H9 (cell line): ENCODE measurements around the gene DNAJC24. TPM values are rescaled to one million over a fixed set of nuclear protein-coding genes. Genes with fewer than 3 reads are reported as not detected.

Source experiments
- DNase-seq: peaks from one replicate; pipeline ENCODE4 v3.0.0-alpha.2; 2017
- H2AFZ ChIP-seq: one replicate; pipeline ENCODE4 v1.6.1; 2013; ENCODE audit warnings: mild to moderate bottlenecking, low read length, control low read depth, moderate library complexity
- H2AK5ac ChIP-seq: 2 replicates; pipeline ENCODE4 v1.6.1; 2013; ENCODE audit warnings: low read length, control low read depth, mixed read lengths; ENCODE audit not compliant: insufficient read length
- H2BK120ac ChIP-seq: one replicate; pipeline ENCODE4 v1.6.1; 2013; ENCODE audit warnings: low read depth, mild to moderate bottlenecking, low read length, control low read depth, inconsistent platforms; ENCODE audit not compliant: poor library complexity, severe bottlenecking
- H2BK12ac ChIP-seq: 2 replicates; pipeline ENCODE4 v1.6.1; 2013; ENCODE audit warnings: low read length, control low read depth, mixed read lengths, low read depth; ENCODE audit not compliant: insufficient read length
- H2BK15ac ChIP-seq: 2 replicates; pipeline ENCODE4 v1.6.1; 2013; ENCODE audit warnings: low read depth, low read length, control low read depth
- H2BK20ac ChIP-seq: one replicate; pipeline ENCODE4 v1.6.1; 2013; ENCODE audit warnings: low read depth, mild to moderate bottlenecking, low read length, control low read depth, inconsistent platforms; ENCODE audit not compliant: poor library complexity, severe bottlenecking
- H2BK5ac ChIP-seq: 2 replicates; pipeline ENCODE4 v1.6.1; 2013; ENCODE audit warnings: low read length, control low read depth, mixed read lengths; ENCODE audit not compliant: insufficient read length
- H3K14ac ChIP-seq: 2 replicates; pipeline ENCODE4 v1.6.1; 2013; ENCODE audit warnings: low read length, control low read depth; ENCODE audit not compliant: insufficient read depth
- H3K18ac ChIP-seq: 2 replicates; pipeline ENCODE4 v1.6.1; 2013; ENCODE audit warnings: low read depth, mild to moderate bottlenecking, mixed read lengths, low read length, control low read depth; ENCODE audit not compliant: insufficient read length
- H3K23ac ChIP-seq: 2 replicates; pipeline ENCODE4 v1.6.1; 2013; ENCODE audit warnings: low read length, control low read depth, mixed read lengths, low read depth; ENCODE audit not compliant: insufficient read length
- H3K23me2 ChIP-seq: 2 replicates; pipeline ENCODE4 v1.6.1; 2013; ENCODE audit warnings: low read depth, mild to moderate bottlenecking, mixed read lengths, low read length, control low read depth; ENCODE audit not compliant: insufficient read length, poor library complexity, severe bottlenecking
- H3K27ac ChIP-seq: 2 replicates; pipeline ENCODE4 v1.5.1; 2013; ENCODE audit warnings: low read length, control low read depth, mixed read lengths, low read depth; ENCODE audit not compliant: insufficient read length
- H3K27me3 ChIP-seq: 2 replicates; pipeline ENCODE4 v1.6.1; 2013; ENCODE audit warnings: low read length, control low read depth, inconsistent platforms; ENCODE audit not compliant: insufficient read depth
- H3K4ac ChIP-seq: 2 replicates; pipeline ENCODE4 v1.6.1; 2013; ENCODE audit warnings: low read depth, mild to moderate bottlenecking, control low read depth, inconsistent platforms, low read length, moderate library complexity
- H3K4me1 ChIP-seq: 2 replicates; pipeline ENCODE4 v1.6.1; 2013; ENCODE audit warnings: low read length, control low read depth, inconsistent platforms; ENCODE audit not compliant: insufficient read depth
- H3K4me2 ChIP-seq: 2 replicates; pipeline ENCODE4 v1.6.1; 2013; ENCODE audit warnings: low read length, control low read depth, mixed read lengths; ENCODE audit not compliant: insufficient read length, insufficient read depth
- H3K56ac ChIP-seq: 2 replicates; pipeline ENCODE4 v1.6.1; 2013; ENCODE audit warnings: low read depth, mild to moderate bottlenecking, mixed read lengths, low read length, control low read depth; ENCODE audit not compliant: insufficient read length
- H3K79me1 ChIP-seq: 2 replicates; pipeline ENCODE4 v1.6.1; 2013; ENCODE audit warnings: low read depth, mild to moderate bottlenecking, moderate library complexity, low read length, control low read depth, inconsistent platforms; ENCODE audit not compliant: insufficient read depth, poor library complexity, severe bottlenecking
- H3K79me2 ChIP-seq: 2 replicates; pipeline ENCODE4 v1.6.1; 2013; ENCODE audit warnings: low read length, control low read depth, inconsistent platforms; ENCODE audit not compliant: insufficient read depth
- H3K9ac ChIP-seq: 2 replicates; pipeline ENCODE4 v1.6.1; 2013; ENCODE audit warnings: low read length, control low read depth, mixed read lengths; ENCODE audit not compliant: insufficient read length; ENCODE audit errors: extremely low read depth
- H3K9me3 ChIP-seq: one replicate; pipeline ENCODE4 v1.6.1; 2013; ENCODE audit warnings: low read depth, low read length, inconsistent platforms; ENCODE audit not compliant: control insufficient read depth
- H3T11ph ChIP-seq: one replicate; pipeline ENCODE4 v1.6.1; 2013; ENCODE audit warnings: mild to moderate bottlenecking, low read length, control low read depth, inconsistent platforms
- H4K20me1 ChIP-seq: one replicate; pipeline ENCODE4 v1.6.1; 2013; ENCODE audit not compliant: control insufficient read depth, insufficient read length, insufficient read depth
- H4K5ac ChIP-seq: 2 replicates; pipeline ENCODE4 v1.6.1; 2013; ENCODE audit warnings: low read depth, mild to moderate bottlenecking, mixed read lengths, low read length, control low read depth; ENCODE audit not compliant: insufficient read length
- H4K8ac ChIP-seq: replicated peaks from 2 replicates; pipeline ENCODE4 v1.6.1; 2013; ENCODE audit warnings: low read length, control low read depth, mixed read lengths, low read depth; ENCODE audit not compliant: insufficient read length
- H4K91ac ChIP-seq: 2 replicates; pipeline ENCODE4 v1.6.1; 2013; ENCODE audit warnings: low read depth, mild to moderate bottlenecking, moderate library complexity, mixed read lengths, low read length, control low read depth; ENCODE audit not compliant: insufficient read length
- H3K27ac Mint-ChIP-seq, 3 experiments: 2 replicates in 2 of 3; 3 replicates in 1 of 3; pipeline ENCODE4 v1.8.0; 2020 to 2021; ENCODE audit warnings: mixed read lengths in 3 of 3, mild to moderate bottlenecking in 1 of 3, moderate library complexity in 1 of 3
- H3K27me3 Mint-ChIP-seq: 2 replicates; pipeline ENCODE4 v1.8.0; 2021; ENCODE audit warnings: low read depth, mild to moderate bottlenecking, moderate library complexity, mixed read lengths
- H3K36me3 Mint-ChIP-seq, 3 experiments: 2 replicates in 2 of 3; 3 replicates in 1 of 3; pipeline ENCODE4 v1.8.0; 2020 to 2021; ENCODE audit warnings: low read depth in 3 of 3, mixed read lengths in 3 of 3; ENCODE audit not compliant: insufficient read depth in 1 of 3
- H3K4me1 Mint-ChIP-seq, 2 experiments: 2 replicates each; pipeline ENCODE4 v1.8.0; 2020; ENCODE audit warnings: mixed read lengths in 2 of 2
- H3K4me3 Mint-ChIP-seq, 2 experiments: 2 replicates in 1 of 2; 3 replicates in 1 of 2; pipeline ENCODE4 v1.8.0; 2020 to 2021; ENCODE audit warnings: mild to moderate bottlenecking in 2 of 2, mixed read lengths in 2 of 2, moderate library complexity in 1 of 2
- H3K9me3 Mint-ChIP-seq, 2 experiments: 2 replicates in 1 of 2; 3 replicates in 1 of 2; pipeline ENCODE4 v1.8.0; 2020; ENCODE audit warnings: mild to moderate bottlenecking in 2 of 2, mixed read lengths in 2 of 2, moderate library complexity in 1 of 2
- WGBS: extraction: QIAGEN DNeasy Blood & Tissue Kit; methylation state at CpG from one replicate; pipeline ENCODE4 v1.1.7; 2013; ENCODE audit warnings: missing lambda C conversion rate, low lambda C conversion rate, mixed read lengths; ENCODE audit not compliant: insufficient read length; ENCODE audit errors: extremely low coverage; 5-methylcytosine and 5-hydroxymethylcytosine counted together
- total RNA-seq: library from RNA; stranded (reverse); gene quantifications from 2 replicates; pipeline ENCODE4 v1.2.1, GENCODE V29; 2021
- TF ChIP-seq, protein P1 (sequence below): fragments of 200-600 bp; sonication (generic); conservative IDR thresholded peaks from 3 replicates; pipeline ENCODE4 v1.8.0; 2021; ENCODE audit warnings: antibody characterized with exemption, mild to moderate bottlenecking

The DNAJC24 gene
- total RNA-seq, 1 experiment from 2014 or later, result 16.7 TPM

DNA sequence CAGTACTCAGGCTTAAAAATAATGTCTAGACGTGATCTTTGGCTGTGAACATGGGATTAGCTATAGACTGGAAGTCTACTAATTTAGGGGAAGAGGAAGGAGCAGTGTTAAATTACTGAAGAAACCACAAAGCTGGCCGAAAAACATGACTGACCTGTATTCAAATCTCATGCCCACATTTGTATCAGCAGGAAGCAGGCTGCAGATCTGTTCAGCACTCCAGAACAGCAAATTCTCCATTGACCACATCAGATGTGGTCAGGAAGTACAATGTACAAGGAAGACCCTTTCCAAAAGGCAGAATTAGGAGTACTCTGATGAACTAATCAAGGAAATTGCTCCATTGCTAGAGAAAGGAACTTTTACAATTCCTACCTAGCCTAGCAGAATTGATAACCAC, 31.9 kb upstream of the DNAJC24 start:
- Histone ChIP-seq H3K9me3 (peaks cover 11% of the 10 kb centered on the region), H3K14ac (no peak overlapping the region), H3K79me1 (no peaks in the 10 kb centered on the region), H3K18ac (no peak overlapping the region), H2AK5ac (no peak overlapping the region), H4K5ac (no peak overlapping the region), H3K23me2 (no peaks in the 10 kb centered on the region), H3K9ac (no peak overlapping the region), H2BK15ac (no peak overlapping the region), H2AFZ (no peak overlapping the region), H3K23ac (no peak overlapping the region), H4K20me1 (no peaks in the 10 kb centered on the region), H2BK120ac (no peak overlapping the region), H3K27ac (no peak overlapping the region), H2BK12ac (no peak overlapping the region), H2BK20ac (no peak overlapping the region), H3K4me2 (no peak overlapping the region), H3K56ac (no peak overlapping the region), H3T11ph (no peak overlapping the region), H4K8ac (no peak overlapping the region), H3K79me2 (no peaks in the 10 kb centered on the region), H3K27me3 (no peaks in the 10 kb centered on the region), H3K4ac (no peak overlapping the region), H2BK5ac (no peak overlapping the region), H3K4me1 (no peaks in the 10 kb centered on the region; the same call in 1 of the 2 replicates), H4K91ac (no peak overlapping the region)
- Mint-ChIP-seq H3K9me3 (peaks cover 17 to 20% of the 10 kb centered on the region in 2 experiments), H3K36me3 (peaks cover 0 to 17% (median 7%) of the 10 kb centered on the region in 3 experiments; a peak in 5 of 7 replicates), H3K27me3 (no peaks in the 10 kb centered on the region; the same call in 1 of the 2 replicates), H3K27ac (no peak overlapping the region), H3K4me1 (peaks cover 0 to 4% of the 10 kb centered on the region in 2 experiments; a peak in 2 of 4 replicates), H3K4me3 (no peak overlapping the region)
- WGBS, result no CpG with 5 or more reads among the region's 2 CpGs
- TF ChIP-seq, protein P1, sequence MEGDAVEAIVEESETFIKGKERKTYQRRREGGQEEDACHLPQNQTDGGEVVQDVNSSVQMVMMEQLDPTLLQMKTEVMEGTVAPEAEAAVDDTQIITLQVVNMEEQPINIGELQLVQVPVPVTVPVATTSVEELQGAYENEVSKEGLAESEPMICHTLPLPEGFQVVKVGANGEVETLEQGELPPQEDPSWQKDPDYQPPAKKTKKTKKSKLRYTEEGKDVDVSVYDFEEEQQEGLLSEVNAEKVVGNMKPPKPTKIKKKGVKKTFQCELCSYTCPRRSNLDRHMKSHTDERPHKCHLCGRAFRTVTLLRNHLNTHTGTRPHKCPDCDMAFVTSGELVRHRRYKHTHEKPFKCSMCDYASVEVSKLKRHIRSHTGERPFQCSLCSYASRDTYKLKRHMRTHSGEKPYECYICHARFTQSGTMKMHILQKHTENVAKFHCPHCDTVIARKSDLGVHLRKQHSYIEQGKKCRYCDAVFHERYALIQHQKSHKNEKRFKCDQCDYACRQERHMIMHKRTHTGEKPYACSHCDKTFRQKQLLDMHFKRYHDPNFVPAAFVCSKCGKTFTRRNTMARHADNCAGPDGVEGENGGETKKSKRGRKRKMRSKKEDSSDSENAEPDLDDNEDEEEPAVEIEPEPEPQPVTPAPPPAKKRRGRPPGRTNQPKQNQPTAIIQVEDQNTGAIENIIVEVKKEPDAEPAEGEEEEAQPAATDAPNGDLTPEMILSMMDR, result no peak
- no peak for DNase-seq
